Measurements from ENCODE around the gene ACSS1.

GRCh38 chr20:25012616-25013189, 45.2 kb downstream of the ACSS1 start:
- TF ChIP-seq POLR2A (IDR thresholded peaks at IDR 0.05) (no peak), CTCF (IDR thresholded peaks at IDR 0.05) (no peak)
